ENCODE results near the gene LRRFIP2.

The LRRFIP2 gene

GRCh38 chr3:37014620-37015019 lies 159.8 kb downstream of the LRRFIP2 start:
- no peak for DNase-seq

Data from activated CD4-positive, alpha-beta T cell treated with anti-CD3 and anti-CD28 coated beads, Interleukin-2, amount 50 U/mL, for 4 hours (primary cell).